ENCODE results near the gene SORBS2. TPM values are rescaled to one million over a fixed set of nuclear protein-coding genes. Genes with fewer than 3 reads are reported as not detected.

The SORBS2 gene
- total and polyA plus RNA-seq, 12 donors, result 175 to 3,169 (median 1,523) TPM

- Histone ChIP-seq H3K36me3 (peaks cover 0 to 85% (median 8%) of the 10 kb centered on the region in 9 donors), H3K4me1 (peaks cover 4 to 79% (median 32%) of the 10 kb centered on the region in 9 donors), H3K27ac (peak overlapping the region; percentile 56 to 83 (median 68)), H3K9me3 (no peaks in the 10 kb centered on the region), H3K4me3 (peak overlapping the region in 7 of 10 donors; percentile 1 to 51 (median 36)), H3K27me3 (no peaks in the 10 kb centered on the region)
- ATAC-seq (peak in 4 of 8 donors; percentile 27 to 49 (median 39)), DNase-seq (no peak)
- TF ChIP-seq CTCF (IDR thresholded peaks at IDR 0.05), result no peak
- 42 to 52% methylated on average over 4 of the region's 4 CpGs for WGBS, 2 donors
- intact Hi-C loops (cut with DNase I), result loop anchor here in 3 of 10 donors (5.0 to 10.0 kb wide), 3 partner anchors 72 to 120 kb away; no protein-coding TSS in a partner anchor
These were observed 156.9 kb downstream of the SORBS2 start for GRCh38 chr4:185654965-185655554.

- intact Hi-C loops (cut with DNase I), result loop anchor here in 2 of 10 donors (5.0 to 10.0 kb wide), 2 partner anchors 73 to 120 kb away; no protein-coding TSS in a partner anchor
- Histone ChIP-seq H3K4me1 (peaks cover 4 to 86% (median 36%) of the 10 kb centered on the region in 9 donors), H3K27ac (peak overlapping the region; percentile 56 to 83 (median 68)), H3K9me3 (no peaks in the 10 kb centered on the region), H3K4me3 (peak overlapping the region in 4 of 10 donors; percentile 28 to 51 (median 38)), H3K27me3 (no peaks in the 10 kb centered on the region), H3K36me3 (peaks cover 0 to 85% (median 8%) of the 10 kb centered on the region in 9 donors)
- 54 to 66% methylated on average over 3 of the region's 3 CpGs for WGBS, 2 donors
- TF ChIP-seq CTCF (IDR thresholded peaks at IDR 0.05), result no peak
- no peak for ATAC-seq
- no peak for DNase-seq
These were observed 157.7 kb downstream of the SORBS2 start for GRCh38 chr4:185654311-185654710.

- Histone ChIP-seq H3K4me3 (no peak overlapping the region), H3K4me1 (peaks cover 0 to 95% (median 25%) of the 10 kb centered on the region in 9 donors), H3K27ac (peak overlapping the region in 4 of 10 donors; percentile 19 to 72 (median 28)), H3K9me3 (no peaks in the 10 kb centered on the region), H3K27me3 (no peaks in the 10 kb centered on the region), H3K36me3 (peaks cover 0 to 85% (median 9%) of the 10 kb centered on the region in 9 donors)
- intact Hi-C loops (cut with DNase I), result loop anchor here in 2 of 10 donors (5.0 to 10.0 kb wide), 2 partner anchors 75 to 123 kb away; no protein-coding TSS in a partner anchor
- DNase-seq (no peak), ATAC-seq (no peak)
- no peak for TF ChIP-seq CTCF (IDR thresholded peaks at IDR 0.05)
- 69 to 73% methylated on average over 7 of the region's 7 CpGs for WGBS, 2 donors
These were observed 160.1 kb downstream of the SORBS2 start for GRCh38 chr4:185651851-185652250.

- ATAC-seq, result peak in 1 of 8 donors; percentile 32
- no peaks in the 10 kb centered on the region for H3K9me3 ChIP-seq
- peak overlapping the region in 4 of 10 donors; percentile 17 to 35 (median 28) for H3K27ac ChIP-seq
- H3K4me3 ChIP-seq, result no peak overlapping the region
- no peak for TF ChIP-seq CTCF (IDR thresholded peaks at IDR 0.05)
- intact Hi-C loops (cut with DNase I), result loop anchor here in 2 of 10 donors (5.0 to 10.0 kb wide), 2 partner anchors 76 to 124 kb away; no protein-coding TSS in a partner anchor
- peaks cover 0 to 90% (median 14%) of the 10 kb centered on the region in 9 donors for H3K36me3 ChIP-seq
- DNase-seq, result no peak
- 61 to 62% methylated on average over 5 of the region's 5 CpGs for WGBS, 2 donors
- H3K4me1 ChIP-seq, result peaks cover 0 to 94% (median 23%) of the 10 kb centered on the region in 9 donors
- no peaks in the 10 kb centered on the region for H3K27me3 ChIP-seq
These were observed 160.8 kb downstream of the SORBS2 start for GRCh38 chr4:185651137-185651677.

Data from heart right ventricle (tissue), 16 donors.